K562 (cell line): Measurements from ENCODE around the gene METTL23. TPM values are rescaled to one million over a fixed set of nuclear protein-coding genes. Genes with fewer than 3 reads are reported as not detected.

Source experiments
- DPF2 ChIP-seq: fragments of 450-650 bp; IDR thresholded peaks from 2 replicates; pipeline ENCODE4 v1.6.1; 2016
- HDAC2 ChIP-seq: fragments of 450-650 bp; IDR thresholded peaks from 2 replicates; pipeline ENCODE4 v1.6.1; 2016; ENCODE audit warnings: mild to moderate bottlenecking
- JUN ChIP-seq, 2 experiments: sonication (generic) in 1 of 2; formaldehyde crosslinking in 1 of 2; IDR thresholded peaks; 2 replicates each; pipeline versions ENCODE4 v1.6.1 to v1.8.0; 2012 to 2022; ENCODE audit warnings: borderline replicate concordance in 2 of 2, mild to moderate bottlenecking in 2 of 2, improper control_type of control experiment in 1 of 2, low read depth in 1 of 2, low read length in 1 of 2, missing genetic modification reagents in 1 of 2
- KDM5B ChIP-seq: fragments of 200-600 bp; sonication (generic); IDR thresholded peaks from 2 replicates; pipeline ENCODE4 v1.6.1; 2012; ENCODE audit warnings: low read depth, mild to moderate bottlenecking, moderate library complexity, low read length, control low read depth, inconsistent platforms; ENCODE audit not compliant: insufficient replicate concordance
- KLF1 ChIP-seq: fragments of 450-650 bp; IDR thresholded peaks from 2 replicates; pipeline ENCODE4 v1.6.1; 2016; ENCODE audit warnings: missing genetic modification characterization, missing compliant biosample characterization
- LEF1 ChIP-seq: fragments of 450-650 bp; IDR thresholded peaks from 2 replicates; pipeline ENCODE4 v1.6.1; 2016; ENCODE audit warnings: mild to moderate bottlenecking
- MTA1 ChIP-seq: fragments of 450-650 bp; IDR thresholded peaks from 2 replicates; pipeline ENCODE4 v1.6.1; 2017; ENCODE audit warnings: borderline replicate concordance
- NFATC3 ChIP-seq: fragments of 450-650 bp; IDR thresholded peaks from 2 replicates; pipeline ENCODE4 v1.6.1; 2017; ENCODE audit warnings: mild to moderate bottlenecking
- POLR2AphosphoS2 ChIP-seq: IDR thresholded peaks from 2 replicates; pipeline ENCODE4 v1.6.1; 2012; ENCODE audit warnings: low read length, improper control_type of control experiment
- SIN3B ChIP-seq: fragments of 450-650 bp; IDR thresholded peaks from 2 replicates; pipeline ENCODE4 v1.6.1; 2017; ENCODE audit warnings: low read depth, mild to moderate bottlenecking, moderate library complexity
- ZBTB7A ChIP-seq: IDR thresholded peaks from 2 replicates; pipeline ENCODE4 v1.6.1; 2011; ENCODE audit warnings: low read depth, mild to moderate bottlenecking, low read length, moderate library complexity, borderline replicate concordance; ENCODE audit not compliant: control insufficient read depth
- ZNF699 ChIP-seq: fragments of 250-450 bp; sonication (Bioruptor Pico); IDR thresholded peaks from 2 replicates; pipeline ENCODE4 v1.8.0; 2021; ENCODE audit warnings: mild to moderate bottlenecking, moderate library complexity; ENCODE audit not compliant: insufficient replicate concordance
- polyA plus RNA-seq, 8 experiments: library from polyadenylated mRNA; depleted of rRNA in 4 of 8; stranded (reverse) in 5 of 8; unstranded in 3 of 8; fragments of >200 nt; fragmentation: Nextera tagmentation in 2 of 8; fragmentation: Illumina TruSeq in 1 of 8; extraction: Ambion mirVana in 2 of 8; extraction: Trizol in 1 of 8; gene quantifications; 2 replicates each; pipeline versions ENCODE4 v1.2.1 to v1.2.3, GENCODE V29; 2011 to 2014; ENCODE audit warnings: inconsistent platforms in 1 of 8, missing spikeins in 1 of 8
- total RNA-seq, 7 experiments: library from RNA; depleted of rRNA in 6 of 7; stranded (reverse); fragments of >200 nt in 6 of 7; fragmentation: Illumina TruSeq in 2 of 7; extraction: Trizol in 2 of 7; gene quantifications; 2 replicates each; pipeline versions ENCODE4 v1.2.1 to v1.2.3, GENCODE V29; 2011 to 2021; ENCODE audit warnings: low replicate concordance in 1 of 7
- TF ChIP-seq, protein P1 (sequence below), 3 experiments: fragments of 200-800 bp in 1 of 3; sonication (Bioruptor generic) in 1 of 3; sonication (generic) in 1 of 3; formaldehyde crosslinking in 1 of 3; IDR thresholded peaks; 2 replicates each; pipeline versions ENCODE4 v1.6.1 to v1.8.0; 2016 to 2022; ENCODE audit warnings: mild to moderate bottlenecking in 2 of 3, missing compliant biosample characterization in 2 of 3, missing genetic modification characterization in 2 of 3, missing genetic modification reagents in 1 of 3
- TF ChIP-seq, protein P2 (sequence below), 2 experiments: fragments of 450-650 bp; IDR thresholded peaks; 2 replicates each; pipeline ENCODE4 v1.6.1; 2016
- TF ChIP-seq, protein P3 (sequence below), 2 experiments: fragments of 200-800 bp in 1 of 2; sonication (Bioruptor generic) in 1 of 2; sonication (generic) in 1 of 2; formaldehyde crosslinking in 1 of 2; IDR thresholded peaks in 1 of 2; conservative IDR thresholded peaks in 1 of 2; 2 replicates each; pipeline versions ENCODE4 v1.5.0 to v1.6.1; 2016 to 2020; ENCODE audit warnings: missing compliant biosample characterization in 1 of 2, missing genetic modification characterization in 1 of 2, missing genetic modification reagents in 1 of 2
- TF ChIP-seq, protein P4 (sequence below): sonication (generic); formaldehyde crosslinking; IDR thresholded peaks from 2 replicates; pipeline ENCODE4 v1.8.0; 2023; ENCODE audit warnings: mild to moderate bottlenecking, missing genetic modification reagents
- TF ChIP-seq, protein P5 (sequence below): sonication (generic); formaldehyde crosslinking; IDR thresholded peaks from 2 replicates; pipeline ENCODE4 v1.8.1; 2022; ENCODE audit warnings: missing genetic modification reagents

METTL23 gene
- total and polyA plus RNA-seq, 9 of the 15 experiments (the other 6 are each of a cell fraction or from before 2014, with no cell fraction given), result 29.4 to 67.3 (median 41.6) TPM

DNA sequence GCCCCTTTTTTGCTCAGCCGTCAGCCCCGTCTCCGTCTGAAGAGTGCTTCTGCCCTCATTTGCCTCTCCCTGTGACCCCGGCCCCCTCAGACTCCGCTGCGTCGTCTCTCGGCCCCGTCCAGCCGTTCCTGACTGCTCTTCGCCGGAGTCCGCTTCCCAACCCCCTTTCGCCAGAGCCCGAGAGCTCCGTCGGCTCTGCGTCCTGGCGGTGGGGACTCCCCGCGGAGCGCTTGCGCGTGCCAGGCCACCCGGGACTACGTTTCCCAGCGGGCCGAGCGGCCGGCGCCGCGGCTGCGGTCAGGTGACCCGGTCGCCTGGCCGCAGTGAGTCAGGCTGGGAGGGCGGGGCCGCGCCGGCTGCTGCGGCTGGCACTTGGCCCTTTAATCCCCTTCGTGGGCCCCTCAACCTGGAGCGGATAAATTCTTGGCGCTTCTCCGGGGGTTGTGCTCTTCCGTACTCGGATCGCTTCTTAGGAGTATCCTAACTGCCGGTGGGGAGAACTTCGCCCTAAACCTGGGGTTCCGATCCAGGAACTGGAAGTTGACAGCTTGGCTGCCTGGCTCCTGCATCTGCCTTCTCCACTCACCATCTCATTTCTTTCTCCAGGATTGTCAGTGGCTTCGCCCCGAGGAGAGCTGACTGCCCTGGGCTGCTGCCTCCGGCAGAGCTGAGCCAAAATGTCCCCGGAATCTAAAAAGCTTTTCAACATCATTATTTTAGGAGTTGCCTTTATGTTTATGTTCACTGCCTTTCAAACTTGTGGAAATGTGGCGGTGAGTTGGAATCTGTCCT is 11.2 kb downstream of the METTL23 start, which contains the start of gene MFSD11 (continued):
- TF ChIP-seq, protein P1, sequence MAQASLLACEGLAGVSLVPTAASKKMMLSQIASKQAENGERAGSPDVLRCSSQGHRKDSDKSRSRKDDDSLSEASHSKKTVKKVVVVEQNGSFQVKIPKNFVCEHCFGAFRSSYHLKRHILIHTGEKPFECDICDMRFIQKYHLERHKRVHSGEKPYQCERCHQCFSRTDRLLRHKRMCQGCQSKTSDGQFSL (CRISPR knock-in tag; IDR thresholded peaks at IDR 0.05), result no peak
- TF ChIP-seq, protein P1 (tag; IDR thresholded peaks at IDR 0.05), result no peak
- TF ChIP-seq, protein P2, sequence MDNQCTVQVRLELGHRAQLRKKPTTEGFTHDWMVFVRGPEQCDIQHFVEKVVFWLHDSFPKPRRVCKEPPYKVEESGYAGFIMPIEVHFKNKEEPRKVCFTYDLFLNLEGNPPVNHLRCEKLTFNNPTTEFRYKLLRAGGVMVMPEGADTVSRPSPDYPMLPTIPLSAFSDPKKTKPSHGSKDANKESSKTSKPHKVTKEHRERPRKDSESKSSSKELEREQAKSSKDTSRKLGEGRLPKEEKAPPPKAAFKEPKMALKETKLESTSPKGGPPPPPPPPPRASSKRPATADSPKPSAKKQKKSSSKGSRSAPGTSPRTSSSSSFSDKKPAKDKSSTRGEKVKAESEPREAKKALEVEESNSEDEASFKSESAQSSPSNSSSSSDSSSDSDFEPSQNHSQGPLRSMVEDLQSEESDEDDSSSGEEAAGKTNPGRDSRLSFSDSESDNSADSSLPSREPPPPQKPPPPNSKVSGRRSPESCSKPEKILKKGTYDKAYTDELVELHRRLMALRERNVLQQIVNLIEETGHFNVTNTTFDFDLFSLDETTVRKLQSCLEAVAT (IDR thresholded peaks at IDR 0.05), result peak in 1 of 2 experiments; percentile 14; a peak in 1 of 4 replicates
- TF ChIP-seq MTA1 (peak; percentile 56; the same call in 1 of the 2 replicates), LEF1 (0 out of 2 replicates have a peak, but pooled peaks have one; percentile 8), SIN3B (peak; percentile 40; the same call in 1 of the 2 replicates), NFATC3 (no peak), JUN (IDR thresholded peaks at IDR 0.05; ENCODE audit: borderline replicate concordance, low read depth, low read length) (peak; percentile 86), JUN (CRISPR knock-in tag; IDR thresholded peaks at IDR 0.05; ENCODE audit: borderline replicate concordance) (no peak), ZBTB7A (peak; percentile 72), ZNF699 (CRISPR knock-in tag) (no peak), HDAC2 (peak; percentile 60), POLR2AphosphoS2 (no peak), KDM5B (peak; percentile 58), KLF1 (tag) (peak; percentile 64; the same call in 1 of the 2 replicates), DPF2 (0 out of 2 replicates have a peak, but pooled peaks have one; percentile 55)
- TF ChIP-seq, protein P3, sequence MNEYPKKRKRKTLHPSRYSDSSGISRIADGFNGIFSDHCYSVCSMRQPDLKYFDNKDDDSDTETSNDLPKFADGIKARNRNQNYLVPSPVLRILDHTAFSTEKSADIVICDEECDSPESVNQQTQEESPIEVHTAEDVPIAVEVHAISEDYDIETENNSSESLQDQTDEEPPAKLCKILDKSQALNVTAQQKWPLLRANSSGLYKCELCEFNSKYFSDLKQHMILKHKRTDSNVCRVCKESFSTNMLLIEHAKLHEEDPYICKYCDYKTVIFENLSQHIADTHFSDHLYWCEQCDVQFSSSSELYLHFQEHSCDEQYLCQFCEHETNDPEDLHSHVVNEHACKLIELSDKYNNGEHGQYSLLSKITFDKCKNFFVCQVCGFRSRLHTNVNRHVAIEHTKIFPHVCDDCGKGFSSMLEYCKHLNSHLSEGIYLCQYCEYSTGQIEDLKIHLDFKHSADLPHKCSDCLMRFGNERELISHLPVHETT (CRISPR knock-in tag; conservative IDR thresholded peaks at IDR 0.05 in 1 of 2, IDR thresholded peaks at IDR 0.05 in 1 of 2), result peak in 1 of 2 experiments; percentile 71; a peak in 1 of 4 replicates
- TF ChIP-seq, protein P4, sequence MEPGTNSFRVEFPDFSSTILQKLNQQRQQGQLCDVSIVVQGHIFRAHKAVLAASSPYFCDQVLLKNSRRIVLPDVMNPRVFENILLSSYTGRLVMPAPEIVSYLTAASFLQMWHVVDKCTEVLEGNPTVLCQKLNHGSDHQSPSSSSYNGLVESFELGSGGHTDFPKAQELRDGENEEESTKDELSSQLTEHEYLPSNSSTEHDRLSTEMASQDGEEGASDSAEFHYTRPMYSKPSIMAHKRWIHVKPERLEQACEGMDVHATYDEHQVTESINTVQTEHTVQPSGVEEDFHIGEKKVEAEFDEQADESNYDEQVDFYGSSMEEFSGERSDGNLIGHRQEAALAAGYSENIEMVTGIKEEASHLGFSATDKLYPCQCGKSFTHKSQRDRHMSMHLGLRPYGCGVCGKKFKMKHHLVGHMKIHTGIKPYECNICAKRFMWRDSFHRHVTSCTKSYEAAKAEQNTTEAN (CRISPR knock-in tag), result no peak
- TF ChIP-seq, protein P5, sequence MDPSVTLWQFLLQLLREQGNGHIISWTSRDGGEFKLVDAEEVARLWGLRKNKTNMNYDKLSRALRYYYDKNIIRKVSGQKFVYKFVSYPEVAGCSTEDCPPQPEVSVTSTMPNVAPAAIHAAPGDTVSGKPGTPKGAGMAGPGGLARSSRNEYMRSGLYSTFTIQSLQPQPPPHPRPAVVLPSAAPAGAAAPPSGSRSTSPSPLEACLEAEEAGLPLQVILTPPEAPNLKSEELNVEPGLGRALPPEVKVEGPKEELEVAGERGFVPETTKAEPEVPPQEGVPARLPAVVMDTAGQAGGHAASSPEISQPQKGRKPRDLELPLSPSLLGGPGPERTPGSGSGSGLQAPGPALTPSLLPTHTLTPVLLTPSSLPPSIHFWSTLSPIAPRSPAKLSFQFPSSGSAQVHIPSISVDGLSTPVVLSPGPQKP, result no peak
